ENCODE results near the gene CACNA1G. TPM values are rescaled to one million over a fixed set of nuclear protein-coding genes. Genes with fewer than 3 reads are reported as not detected.

CACNA1G gene
- total RNA-seq, 1 donor from 2014 or later = 29.0 TPM

- Mint-ChIP-seq H3K4me3 (peak overlapping the region; percentile 20), H3K27ac (peak overlapping the region; percentile 44), H3K36me3 (no peaks in the 10 kb centered on the region), H3K9me3 (no peaks in the 10 kb centered on the region), H3K4me1 (peaks cover 34% of the 10 kb centered on the region), H3K27me3 (ENCODE audit: low read depth) (no peaks in the 10 kb centered on the region)
- no peak for TF ChIP-seq CTCF (IDR thresholded peaks at IDR 0.05; ENCODE audit: unreplicated experiment)
- no peak for DNase-seq (ENCODE audit: low spot score in 2 of 2, unreplicated experiment in 2 of 2)
These were observed 59.0 kb downstream of the CACNA1G start for GRCh38 chr17:50619489-50619888.

- DNase-seq (ENCODE audit: low spot score in 2 of 2, unreplicated experiment in 2 of 2) = peak in 1 of 2 experiments; percentile 55
- H3K27me3 Mint-ChIP-seq (ENCODE audit: low read depth) = no peaks in the 10 kb centered on the region
- no peak for TF ChIP-seq CTCF (IDR thresholded peaks at IDR 0.05; ENCODE audit: unreplicated experiment)
- H3K36me3 Mint-ChIP-seq = no peaks in the 10 kb centered on the region
- H3K9me3 Mint-ChIP-seq = no peaks in the 10 kb centered on the region
- no peak overlapping the region for H3K4me3 Mint-ChIP-seq
- peaks cover 29% of the 10 kb centered on the region for H3K4me1 Mint-ChIP-seq
- H3K27ac Mint-ChIP-seq = peak overlapping the region; percentile 44
These were observed 59.7 kb downstream of the CACNA1G start for GRCh38 chr17:50620237-50620636.

- TF ChIP-seq CTCF (IDR thresholded peaks at IDR 0.05; ENCODE audit: unreplicated experiment) = no peak
These were observed 60.3 kb downstream of the CACNA1G start for GRCh38 chr17:50620858-50621257.

GRCh38 chr17:50621574-50622031 is 61.1 kb downstream of the CACNA1G start:
- H3K4me1 Mint-ChIP-seq = peaks cover 32% of the 10 kb centered on the region
- no peak for DNase-seq (ENCODE audit: low spot score in 2 of 2, unreplicated experiment in 2 of 2)
- no peak overlapping the region for H3K4me3 Mint-ChIP-seq
- no peaks in the 10 kb centered on the region for H3K9me3 Mint-ChIP-seq
- TF ChIP-seq CTCF (IDR thresholded peaks at IDR 0.05; ENCODE audit: unreplicated experiment) = no peak
- H3K36me3 Mint-ChIP-seq = no peaks in the 10 kb centered on the region
- H3K27ac Mint-ChIP-seq = peak overlapping the region; percentile 6
- no peaks in the 10 kb centered on the region for H3K27me3 Mint-ChIP-seq (ENCODE audit: low read depth)

More at GRCh38 chr17:50620858-50621257, 60.3 kb downstream of the CACNA1G start:
- no peak for DNase-seq (ENCODE audit: low spot score in 2 of 2, unreplicated experiment in 2 of 2)
- Mint-ChIP-seq H3K36me3 (no peaks in the 10 kb centered on the region), H3K4me3 (no peak overlapping the region), H3K4me1 (peaks cover 29% of the 10 kb centered on the region), H3K27ac (no peak overlapping the region), H3K9me3 (no peaks in the 10 kb centered on the region), H3K27me3 (ENCODE audit: low read depth) (no peaks in the 10 kb centered on the region)

- Mint-ChIP-seq H3K4me3 (no peak overlapping the region), H3K36me3 (no peaks in the 10 kb centered on the region)
These were observed 63.9 kb downstream of the CACNA1G start for GRCh38 chr17:50624321-50624934.

More at GRCh38 chr17:50624321-50624934, 63.9 kb downstream of the CACNA1G start:
- Mint-ChIP-seq H3K27ac (no peak overlapping the region), H3K27me3 (ENCODE audit: low read depth) (peaks cover 5% of the 10 kb centered on the region), H3K9me3 (no peaks in the 10 kb centered on the region), H3K4me1 (peaks cover 45% of the 10 kb centered on the region)
- no peak for TF ChIP-seq CTCF (IDR thresholded peaks at IDR 0.05; ENCODE audit: unreplicated experiment)
- no peak for DNase-seq (ENCODE audit: low spot score in 2 of 2, unreplicated experiment in 2 of 2)

Data from mesothelial cell of epicardium (in vitro differentiated cells).